K562 (cell line): Measurements from ENCODE around the gene ZCWPW1. TPM values are rescaled to one million over a fixed set of nuclear protein-coding genes. Genes with fewer than 3 reads are reported as not detected.

Source experiments
- ATAC-seq: fragments of 200-7000 bp; cut with Tn5 transposase; 3 replicates; pipeline ENCODE4 v1.9.1; 2020; ENCODE audit warnings: moderate library complexity
- BruUV-seq: library from RNA; stranded (reverse); fragments of 400-500 nt; replicated peaks from 2 replicates; lab custom pipeline; 2021; lab: Mats Ljungman, UMichigan
- CTCF ChIA-PET: fragments of 300-600 bp; formaldehyde crosslinking; extraction: SDS; loops from one replicate; lab custom pipeline; 2021; ENCODE audit warnings: low intra/inter-chr PET ratio; lab: Yijun Ruan, JAX
- POLR2A ChIA-PET: fragments of 300-600, 350-650 bp; sonication (Branson Sonifier 250); formaldehyde crosslinking; extraction: SDS; loops from one replicate; lab custom pipeline; 2021; ENCODE audit warnings: antibody characterized with exemption, inconsistent platforms; lab: Yijun Ruan, JAX
- DNase-seq, 4 experiments: peaks; one replicate each; pipeline versions ENCODE4 v3.0.0 to v3.0.0-alpha.2; 2011 to 2018; ENCODE audit warnings: low spot score in 3 of 4, mixed read lengths in 3 of 4; ENCODE audit errors: extremely low read depth in 1 of 4
- FAIRE-seq: peaks from 2 replicates; lab custom pipeline; 2011; peaks lifted over from hg19 to GRCh38; lab: Jason Lieb, UNC
- H2AFZ ChIP-seq: 2 replicates; pipeline ENCODE4 v1.6.0; 2011; ENCODE audit warnings: low read depth, low read length, control low read depth, inconsistent platforms
- H3K27ac ChIP-seq: fragments of 200-600 bp; 3 replicates; pipeline ENCODE4 v1.8.0; 2011; ENCODE audit warnings: low read depth, mild to moderate bottlenecking, control low read depth, inconsistent platforms, low read length, moderate library complexity, mixed read lengths; ENCODE audit errors: extremely low read depth
- H3K27me3 ChIP-seq, 2 experiments: fragments of 300-600 bp in 1 of 2; 2 replicates in 1 of 2; 3 replicates in 1 of 2; pipeline versions ENCODE4 v1.6.0 to v1.8.0; 2011; ENCODE audit warnings: inconsistent platforms in 2 of 2, low read length in 2 of 2, mild to moderate bottlenecking in 1 of 2, mixed read lengths in 1 of 2, moderate library complexity in 1 of 2; ENCODE audit not compliant: control insufficient read depth in 2 of 2, insufficient read depth in 2 of 2
- H3K36me3 ChIP-seq: fragments of 300-600 bp; 3 replicates; pipeline ENCODE4 v1.8.0; 2011; ENCODE audit warnings: mild to moderate bottlenecking, low read length, inconsistent platforms; ENCODE audit not compliant: control insufficient read depth, insufficient read depth
- H3K4me1 ChIP-seq, 2 experiments: fragments of 200-600 bp in 1 of 2; replicated peaks in 1 of 2; 2 replicates in 1 of 2; 3 replicates in 1 of 2; pipeline versions ENCODE4 v1.5.1 to v1.8.0; 2011; ENCODE audit warnings: inconsistent platforms in 2 of 2, low read length in 2 of 2, mild to moderate bottlenecking in 1 of 2, mixed read lengths in 1 of 2, moderate library complexity in 1 of 2; ENCODE audit not compliant: control insufficient read depth in 2 of 2, insufficient read depth in 2 of 2
- H3K4me2 ChIP-seq: 2 replicates; pipeline ENCODE4 v1.6.1; 2011; ENCODE audit warnings: low read length, control low read depth, inconsistent platforms, mixed read lengths; ENCODE audit not compliant: insufficient read depth
- H3K4me3 ChIP-seq: fragments of 200-600 bp; sonication (generic), shearing (Covaris generic); 2 replicates; pipeline ENCODE4 v1.5.1; 2016; ENCODE audit warnings: control low read depth, inconsistent platforms
- H3K79me2 ChIP-seq: fragments of 200-600 bp; 3 replicates; pipeline ENCODE4 v1.8.0; 2011; ENCODE audit warnings: low read length, inconsistent platforms; ENCODE audit not compliant: control insufficient read depth, insufficient read depth
- H3K9ac ChIP-seq, 2 experiments: 2 replicates each; pipeline versions ENCODE4 v1.6.0 to v1.6.1; 2011; ENCODE audit warnings: low read depth in 2 of 2, low read length in 2 of 2, control low read depth in 1 of 2, inconsistent platforms in 1 of 2, mild to moderate bottlenecking in 1 of 2, mixed read lengths in 1 of 2; ENCODE audit not compliant: insufficient read depth in 1 of 2
- H3K9me1 ChIP-seq: one replicate; pipeline ENCODE4 v1.6.0; 2011; ENCODE audit warnings: inconsistent platforms, mild to moderate bottlenecking, low read length, moderate library complexity; ENCODE audit not compliant: control insufficient read depth, insufficient read depth
- H3K9me3 ChIP-seq: replicated peaks from 2 replicates; pipeline ENCODE4 v1.5.1; 2011; ENCODE audit warnings: low read depth, low read length, inconsistent platforms; ENCODE audit not compliant: control insufficient read depth, insufficient read depth
- H4K20me1 ChIP-seq: replicated peaks from 2 replicates; pipeline ENCODE4 v1.6.1; 2011; ENCODE audit warnings: low read length, inconsistent platforms, mixed read lengths; ENCODE audit not compliant: control insufficient read depth, insufficient read depth
- GTF2F1 ChIP-seq: IDR thresholded peaks from 2 replicates; pipeline ENCODE4 v1.6.1; 2011; ENCODE audit warnings: low read depth, low read length, improper control_type of control experiment
- HMG20B ChIP-seq: fragments of 250-450 bp; sonication (Bioruptor Pico); IDR thresholded peaks from 2 replicates; pipeline ENCODE4 v1.5.0; 2021; ENCODE audit warnings: mild to moderate bottlenecking
- KLF10 ChIP-seq: fragments of 250-450 bp; sonication (Bioruptor Pico); IDR thresholded peaks from 2 replicates; pipeline ENCODE4 v1.6.1; 2021; ENCODE audit warnings: matching md5 sums
- ZNF212 ChIP-seq: fragments of 450-650 bp; formaldehyde crosslinking; IDR thresholded peaks from 2 replicates; pipeline ENCODE4 v1.4.0; 2020; ENCODE audit warnings: mild to moderate bottlenecking
- WGBS: fragments of 100-300 bp; shearing (Covaris generic); methylation state at CpG from one replicate; pipeline ENCODE4 v1.1.6; 2016; ENCODE audit warnings: low coverage, mixed read lengths; ENCODE audit not compliant: insufficient coverage; ENCODE audit errors: missing lambda C conversion rate; 5-methylcytosine and 5-hydroxymethylcytosine counted together
- in situ Hi-C: fragments of 300-500 bp; cut with MboI; formaldehyde crosslinking; loops from 4 replicates; pipeline ENCODE4 v1.15.0; 2018; ENCODE audit warnings: inconsistent platforms, mixed read lengths
- intact Hi-C: fragments of 100-400 bp; cut with micrococcal nuclease; formaldehyde crosslinking; loops from 2 replicates; pipeline ENCODE4 v1.14.2; 2022
- polyA plus RNA-seq, 8 experiments: library from polyadenylated mRNA; depleted of rRNA in 4 of 8; stranded (reverse) in 5 of 8; unstranded in 3 of 8; fragments of >200 nt; fragmentation: Nextera tagmentation in 2 of 8; fragmentation: Illumina TruSeq in 1 of 8; extraction: Ambion mirVana in 2 of 8; extraction: Trizol in 1 of 8; gene quantifications; 2 replicates each; pipeline versions ENCODE4 v1.2.1 to v1.2.3, GENCODE V29; 2011 to 2014; ENCODE audit warnings: inconsistent platforms in 1 of 8, missing spikeins in 1 of 8
- total RNA-seq, 7 experiments: library from RNA; depleted of rRNA in 6 of 7; stranded (reverse); fragments of >200 nt in 6 of 7; fragmentation: Illumina TruSeq in 2 of 7; extraction: Trizol in 2 of 7; gene quantifications; 2 replicates each; pipeline versions ENCODE4 v1.2.1 to v1.2.3, GENCODE V29; 2011 to 2021; ENCODE audit warnings: low replicate concordance in 1 of 7
- TF ChIP-seq, protein P1 (sequence below): sonication (generic); formaldehyde crosslinking; IDR thresholded peaks from 2 replicates; pipeline ENCODE4 v1.4.0; 2020; ENCODE audit warnings: mild to moderate bottlenecking, missing genetic modification reagents
- TF ChIP-seq, protein P2 (sequence below): sonication (generic); formaldehyde crosslinking; IDR thresholded peaks from 2 replicates; pipeline ENCODE4 v1.8.0; 2023; ENCODE audit warnings: mild to moderate bottlenecking, missing genetic modification reagents
- TF ChIP-seq, protein P3 (sequence below): sonication (generic); formaldehyde crosslinking; IDR thresholded peaks from 2 replicates; pipeline ENCODE4 v1.8.0; 2022; ENCODE audit warnings: mild to moderate bottlenecking, missing genetic modification reagents

Gene ZCWPW1
- total and polyA plus RNA-seq, 9 of the 15 experiments (the other 6 are each of a cell fraction or from before 2014, with no cell fraction given) = 0.18 to 1.7 (median 1.2) TPM

DNA sequence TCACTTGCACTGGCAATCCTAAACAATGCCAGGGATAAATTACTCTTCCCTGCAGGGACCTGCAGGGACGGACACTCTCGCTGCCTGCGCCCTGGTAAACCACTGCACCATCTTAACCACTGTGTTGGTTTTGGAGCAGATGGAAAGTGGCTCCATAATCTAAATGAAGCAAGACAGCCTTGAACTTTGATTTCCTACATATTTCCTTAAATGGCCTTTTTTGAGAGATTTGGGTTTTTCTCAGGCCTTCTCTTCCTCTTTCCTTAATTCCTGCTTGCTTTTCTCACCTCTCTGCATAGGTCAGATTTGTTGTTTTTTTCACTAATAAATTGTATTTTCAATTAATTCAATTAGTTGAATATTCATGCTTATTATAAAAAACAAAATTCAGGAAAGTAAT lies 52.4 kb downstream of the ZCWPW1 start (continued):
- TF ChIP-seq, protein P1, sequence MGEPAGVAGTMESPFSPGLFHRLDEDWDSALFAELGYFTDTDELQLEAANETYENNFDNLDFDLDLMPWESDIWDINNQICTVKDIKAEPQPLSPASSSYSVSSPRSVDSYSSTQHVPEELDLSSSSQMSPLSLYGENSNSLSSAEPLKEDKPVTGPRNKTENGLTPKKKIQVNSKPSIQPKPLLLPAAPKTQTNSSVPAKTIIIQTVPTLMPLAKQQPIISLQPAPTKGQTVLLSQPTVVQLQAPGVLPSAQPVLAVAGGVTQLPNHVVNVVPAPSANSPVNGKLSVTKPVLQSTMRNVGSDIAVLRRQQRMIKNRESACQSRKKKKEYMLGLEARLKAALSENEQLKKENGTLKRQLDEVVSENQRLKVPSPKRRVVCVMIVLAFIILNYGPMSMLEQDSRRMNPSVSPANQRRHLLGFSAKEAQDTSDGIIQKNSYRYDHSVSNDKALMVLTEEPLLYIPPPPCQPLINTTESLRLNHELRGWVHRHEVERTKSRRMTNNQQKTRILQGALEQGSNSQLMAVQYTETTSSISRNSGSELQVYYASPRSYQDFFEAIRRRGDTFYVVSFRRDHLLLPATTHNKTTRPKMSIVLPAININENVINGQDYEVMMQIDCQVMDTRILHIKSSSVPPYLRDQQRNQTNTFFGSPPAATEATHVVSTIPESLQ (CRISPR knock-in tag) = no peak
- TF ChIP-seq, protein P2, sequence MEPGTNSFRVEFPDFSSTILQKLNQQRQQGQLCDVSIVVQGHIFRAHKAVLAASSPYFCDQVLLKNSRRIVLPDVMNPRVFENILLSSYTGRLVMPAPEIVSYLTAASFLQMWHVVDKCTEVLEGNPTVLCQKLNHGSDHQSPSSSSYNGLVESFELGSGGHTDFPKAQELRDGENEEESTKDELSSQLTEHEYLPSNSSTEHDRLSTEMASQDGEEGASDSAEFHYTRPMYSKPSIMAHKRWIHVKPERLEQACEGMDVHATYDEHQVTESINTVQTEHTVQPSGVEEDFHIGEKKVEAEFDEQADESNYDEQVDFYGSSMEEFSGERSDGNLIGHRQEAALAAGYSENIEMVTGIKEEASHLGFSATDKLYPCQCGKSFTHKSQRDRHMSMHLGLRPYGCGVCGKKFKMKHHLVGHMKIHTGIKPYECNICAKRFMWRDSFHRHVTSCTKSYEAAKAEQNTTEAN (CRISPR knock-in tag) = no peak
- TF ChIP-seq ZNF212 (CRISPR knock-in tag) = no peak

DNA sequence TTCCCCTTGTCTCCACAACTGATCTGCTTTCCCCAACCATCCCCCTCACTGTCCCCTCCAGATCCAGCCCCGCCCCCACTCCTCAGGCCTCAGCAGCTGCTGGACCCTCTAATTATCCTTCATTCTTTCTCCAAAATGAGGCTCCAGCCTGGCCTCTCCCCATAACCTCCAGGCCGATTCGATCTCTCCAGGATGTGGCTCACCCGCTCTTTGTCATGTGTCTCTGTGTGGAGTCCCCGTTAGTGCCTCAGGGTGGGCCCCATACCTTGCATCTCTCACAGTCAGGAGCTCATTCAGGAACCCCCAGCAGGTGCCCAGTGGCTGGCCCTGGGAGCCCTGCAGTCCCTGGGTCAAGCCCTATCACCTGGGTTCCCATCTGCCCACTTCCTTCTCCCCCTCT lies 53.9 kb downstream of the ZCWPW1 start:
- DNase-seq (peak in 1 of 4 experiments; percentile 22), ATAC-seq (no peak), FAIRE-seq (no peak)
- H3K9me1 ChIP-seq = no peaks in the 10 kb centered on the region
- peaks cover 4 to 38% of the 10 kb centered on the region in 2 experiments; a peak in 4 of 5 replicates for H3K4me1 ChIP-seq
- no peak for TF ChIP-seq GTF2F1
- TF ChIP-seq HMG20B = no peak
- TF ChIP-seq KLF10 (CRISPR knock-in tag) = no peak
- TF ChIP-seq, protein P3, sequence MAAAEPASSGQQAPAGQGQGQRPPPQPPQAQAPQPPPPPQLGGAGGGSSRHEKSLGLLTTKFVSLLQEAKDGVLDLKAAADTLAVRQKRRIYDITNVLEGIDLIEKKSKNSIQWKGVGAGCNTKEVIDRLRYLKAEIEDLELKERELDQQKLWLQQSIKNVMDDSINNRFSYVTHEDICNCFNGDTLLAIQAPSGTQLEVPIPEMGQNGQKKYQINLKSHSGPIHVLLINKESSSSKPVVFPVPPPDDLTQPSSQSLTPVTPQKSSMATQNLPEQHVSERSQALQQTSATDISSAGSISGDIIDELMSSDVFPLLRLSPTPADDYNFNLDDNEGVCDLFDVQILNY (CRISPR knock-in tag) = no peak
- POLR2A ChIA-PET = interaction anchor here (1.2 to 1.5 kb wide), 3 partner anchors 17 to 55 kb away, joined by 3 to 5 read pairs (median 5); partner anchors contain the start of gene MEPCE
- H2AFZ ChIP-seq = no peak overlapping the region; the same call in 1 of the 2 replicates
- 57% methylated on average over 5 of the region's 5 CpGs for WGBS
- no peak overlapping the region for H3K27ac ChIP-seq
- H3K27me3 ChIP-seq = no peaks in the 10 kb centered on the region
- H3K9ac ChIP-seq = peak overlapping the region in 1 of 2 experiments; percentile 70; a peak in 2 of 4 replicates
- H3K4me2 ChIP-seq = no peak overlapping the region
- intact Hi-C loops = loop anchor here (5.0 kb wide), 1 partner anchor 33 kb away; no protein-coding TSS in a partner anchor
- BruUV-seq = no TSS peak
- H3K79me2 ChIP-seq = no peaks in the 10 kb centered on the region
- no peaks in the 10 kb centered on the region for H3K36me3 ChIP-seq
- no peaks in the 10 kb centered on the region for H3K9me3 ChIP-seq
- no peaks in the 10 kb centered on the region for H4K20me1 ChIP-seq
- in situ Hi-C loops = no loop called here
- CTCF ChIA-PET = no interaction called here
- H3K4me3 ChIP-seq = no peak overlapping the region
